Adrenal gland (tissue), 5 donors: ENCODE data around the gene LANCL2.

Experiments
- CTCF ChIP-seq, 6 experiments: fragments of 450-650 bp in 4 of 6; fragments of 200-600 bp in 2 of 6; sonication (generic) in 1 of 6; IDR thresholded peaks; 1 replicate in 5 of 6; 2 replicates in 1 of 6; pipeline versions ENCODE4 v1.5.1 to v1.8.0; 2016 to 2021; ENCODE audit warnings: antibody characterized with exemption in 6 of 6, mild to moderate bottlenecking in 2 of 6, moderate library complexity in 1 of 6
- POLR2A ChIP-seq, 2 donors: fragments of 450-650 bp; IDR thresholded peaks; one replicate each; pipeline ENCODE4 v1.6.1; 2017; ENCODE audit warnings: antibody characterized with exemption in 2 of 2, mild to moderate bottlenecking in 2 of 2, moderate library complexity in 1 of 2
- donor health status: DM: no; HTN: no; CAD: no.

GRCh38 chr7:55420530-55420929, 55.4 kb downstream of the LANCL2 start:
- TF ChIP-seq CTCF (IDR thresholded peaks at IDR 0.05) (no peak), POLR2A (IDR thresholded peaks at IDR 0.05) (no peak)
